Omental fat pad (tissue), 4 donors: ENCODE data around the gene ASRGL1. TPM values are rescaled to one million over a fixed set of nuclear protein-coding genes. Genes with fewer than 3 reads are reported as not detected.

Experiments used
- ATAC-seq: fragments of 150-250 bp; one replicate; pipeline ENCODE4 v1.9.1; 2016; ENCODE audit warnings: mild to moderate bottlenecking, moderate library complexity; ENCODE audit not compliant: low FRiP score
- DNase-seq: peaks from one replicate; pipeline ENCODE4 v3.0.0-alpha.2; 2019; ENCODE audit warnings: low spot score
- total RNA-seq, 4 donors: library from RNA; depleted of rRNA; stranded (reverse); fragments of >200 nt; gene quantifications; one replicate each; pipeline ENCODE4 v1.1.0, GENCODE V29; 2016
- TF ChIP-seq, protein P1 (sequence below), 3 donors: fragments of 450-650 bp; IDR thresholded peaks; one replicate each; pipeline ENCODE4 v1.5.1; 2016 to 2017; ENCODE audit warnings: antibody characterized with exemption in 3 of 3, mild to moderate bottlenecking in 3 of 3, moderate library complexity in 2 of 3

ASRGL1 gene
- total RNA-seq, 4 donors from 2014 or later, result 7.1 to 57.9 (median 31.3) TPM

DNA sequence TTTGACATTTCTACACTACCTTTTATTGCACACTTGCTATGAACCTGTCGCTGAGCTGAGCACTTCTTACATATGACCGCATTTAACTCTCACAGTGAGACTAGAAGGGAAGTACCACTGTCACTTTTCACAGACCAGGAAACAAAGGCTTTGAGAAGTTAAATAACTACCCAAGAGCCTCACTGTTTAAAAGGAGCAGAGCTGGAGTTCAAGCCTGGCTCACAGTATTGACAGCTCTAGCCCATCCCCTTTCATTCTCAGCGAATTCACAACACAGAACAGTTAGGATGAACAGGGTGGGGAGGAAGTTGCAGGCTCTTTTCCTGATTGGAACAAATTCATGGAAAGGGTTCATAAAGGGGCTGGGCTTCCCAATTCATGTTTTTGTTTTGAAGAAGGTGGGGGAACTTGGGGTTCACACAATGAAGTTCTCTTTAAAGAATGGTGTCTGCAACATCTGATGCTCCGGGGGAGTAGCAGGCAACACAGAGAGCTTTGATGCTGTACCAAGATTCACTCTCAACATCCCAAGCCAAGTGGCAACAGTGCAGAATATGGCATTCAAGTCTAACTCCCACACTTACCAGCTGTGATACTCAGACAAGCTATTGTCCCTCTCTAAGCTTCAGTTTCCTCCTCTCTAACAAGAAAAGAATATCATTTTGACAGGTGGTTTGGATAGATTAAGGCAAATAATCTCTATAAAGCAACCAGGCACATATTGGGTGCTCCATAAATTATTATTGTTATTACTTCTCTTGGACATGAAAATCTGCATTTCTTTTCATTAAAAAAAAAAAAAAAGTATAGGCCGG lies 98.8 kb downstream of the ASRGL1 start:
- DNase-seq, result no peak
- TF ChIP-seq, protein P1, sequence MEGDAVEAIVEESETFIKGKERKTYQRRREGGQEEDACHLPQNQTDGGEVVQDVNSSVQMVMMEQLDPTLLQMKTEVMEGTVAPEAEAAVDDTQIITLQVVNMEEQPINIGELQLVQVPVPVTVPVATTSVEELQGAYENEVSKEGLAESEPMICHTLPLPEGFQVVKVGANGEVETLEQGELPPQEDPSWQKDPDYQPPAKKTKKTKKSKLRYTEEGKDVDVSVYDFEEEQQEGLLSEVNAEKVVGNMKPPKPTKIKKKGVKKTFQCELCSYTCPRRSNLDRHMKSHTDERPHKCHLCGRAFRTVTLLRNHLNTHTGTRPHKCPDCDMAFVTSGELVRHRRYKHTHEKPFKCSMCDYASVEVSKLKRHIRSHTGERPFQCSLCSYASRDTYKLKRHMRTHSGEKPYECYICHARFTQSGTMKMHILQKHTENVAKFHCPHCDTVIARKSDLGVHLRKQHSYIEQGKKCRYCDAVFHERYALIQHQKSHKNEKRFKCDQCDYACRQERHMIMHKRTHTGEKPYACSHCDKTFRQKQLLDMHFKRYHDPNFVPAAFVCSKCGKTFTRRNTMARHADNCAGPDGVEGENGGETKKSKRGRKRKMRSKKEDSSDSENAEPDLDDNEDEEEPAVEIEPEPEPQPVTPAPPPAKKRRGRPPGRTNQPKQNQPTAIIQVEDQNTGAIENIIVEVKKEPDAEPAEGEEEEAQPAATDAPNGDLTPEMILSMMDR (IDR thresholded peaks at IDR 0.05), result no peak
- no peak for ATAC-seq

DNA sequence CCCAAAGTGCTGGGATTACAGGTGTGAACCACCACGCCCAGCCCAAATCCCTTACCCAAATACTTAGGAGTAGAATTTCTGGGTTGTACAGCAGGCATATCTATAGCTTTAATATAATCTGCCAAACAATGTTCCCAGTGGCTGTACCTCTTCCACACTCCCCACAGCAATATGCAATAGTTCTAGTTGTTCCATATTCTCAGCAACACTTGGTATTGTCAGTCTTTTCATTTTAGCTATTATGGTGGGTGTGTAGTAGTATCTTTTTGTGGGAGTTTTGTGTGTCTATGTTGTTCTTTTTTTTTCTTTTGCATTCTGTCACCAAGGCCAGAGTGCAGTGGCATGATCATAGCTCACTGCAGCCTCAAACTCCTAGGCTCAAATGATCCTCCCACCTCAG lies 100.4 kb downstream of the ASRGL1 start:
- ATAC-seq, result no peak
- TF ChIP-seq, protein P1 (IDR thresholded peaks at IDR 0.05), result no peak
- DNase-seq, result no peak

DNA sequence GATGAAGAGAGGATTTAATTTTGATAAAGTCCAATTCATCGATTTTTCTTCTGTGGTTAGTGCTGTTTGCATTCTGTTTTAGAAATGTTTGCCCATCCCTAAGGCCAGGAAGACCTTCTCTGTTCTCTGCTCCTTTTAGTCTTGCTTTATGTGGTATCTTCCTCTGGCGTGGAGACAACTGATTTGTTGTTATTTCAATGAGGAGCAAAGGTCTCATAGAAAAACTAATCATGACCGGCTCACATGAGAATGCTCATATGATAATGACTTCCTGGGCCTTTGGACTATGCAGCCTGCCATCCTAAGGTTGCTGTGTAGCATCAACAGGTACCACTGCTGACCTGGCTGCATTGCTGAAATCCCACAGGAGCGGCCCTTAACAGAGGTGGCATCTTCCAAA lies 101.4 kb downstream of the ASRGL1 start:
- DNase-seq (no peak), ATAC-seq (no peak)
- TF ChIP-seq, protein P1 (IDR thresholded peaks at IDR 0.05), result no peak

DNA sequence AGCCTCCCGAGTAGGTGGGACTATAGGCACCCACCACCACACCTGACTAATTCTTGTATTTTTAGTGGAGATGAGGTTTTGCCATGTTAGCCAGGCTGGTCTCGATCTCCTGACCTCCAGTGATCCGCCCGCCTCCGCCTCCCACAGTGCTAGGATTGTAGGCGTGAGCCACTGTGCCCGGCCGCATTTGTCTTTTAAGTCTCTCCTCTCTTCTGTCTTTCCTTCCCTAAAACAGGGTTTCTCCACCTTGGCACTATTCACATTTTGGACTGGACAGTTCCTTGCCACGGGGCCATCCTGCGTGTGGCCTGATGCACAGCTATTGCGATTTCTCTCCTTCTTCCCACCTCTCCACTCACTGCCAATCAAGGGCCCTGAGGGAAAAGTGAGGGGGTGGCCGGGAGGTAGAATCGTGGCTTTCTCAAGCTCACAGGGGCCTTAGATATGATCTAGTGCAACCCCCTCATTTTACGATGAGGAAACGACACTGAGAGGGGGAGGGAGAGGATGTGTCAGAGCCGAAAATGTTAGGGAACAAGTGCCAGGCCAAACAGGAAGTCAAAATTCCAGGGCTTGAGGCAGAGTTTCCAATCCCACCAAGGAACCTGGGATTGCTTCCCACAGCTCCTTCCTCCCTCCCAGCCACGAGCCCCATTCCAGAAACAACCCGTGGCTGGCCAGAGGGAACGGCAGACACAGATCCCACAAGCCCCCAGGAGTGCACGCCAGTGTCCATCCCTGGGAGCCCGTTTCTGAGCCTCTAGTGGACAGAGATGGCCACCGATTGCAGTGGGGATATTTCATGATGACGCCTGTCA lies 102.7 kb downstream of the ASRGL1 start:
- DNase-seq (no peak), ATAC-seq (peak; percentile 63)
- TF ChIP-seq, protein P1 (IDR thresholded peaks at IDR 0.05), result no peak

Other genes starting within 250 kb of the ASRGL1 start
- gene INCENP, start 213.4 kb upstream of the ASRGL1 start, total RNA-seq, result 10 to 100 TPM in 2 of 4 donors, 1 to 10 TPM in 2; 8.0 to 19.1 (median 12.9) TPM
- not detected for gene SCGB1D1, start 147.2 kb upstream of the ASRGL1 start, total RNA-seq
- gene SCGB2A1, start 128.8 kb upstream of the ASRGL1 start, total RNA-seq, result not detected
- gene SCGB1D2, start 95.2 kb upstream of the ASRGL1 start, total RNA-seq, result not detected
- not detected for gene SCGB2A2, start 67.3 kb upstream of the ASRGL1 start, total RNA-seq
- gene SCGB1D4, start 38.4 kb upstream of the ASRGL1 start, total RNA-seq, result not detected
- not detected for gene SCGB1A1, start 81.6 kb downstream of the ASRGL1 start, total RNA-seq
- 1,000 to 10,000 TPM in 3 of 4 donors, 100 to 1,000 TPM in 1; 874 to 1,336 (median 1,047) TPM for gene AHNAK, start 209.4 kb downstream of the ASRGL1 start, total RNA-seq
- 1,000 to 10,000 TPM; 1,194 to 1,561 (median 1,267) TPM for gene EEF1G, start 236.4 kb downstream of the ASRGL1 start, total RNA-seq